Amniotic epithelial cell (primary cell): ENCODE results near the gene NDUFS8.
A peak's percentile ranks its signal among the peaks of the same experiment; 100 is the strongest.
"Not testable (repeated sequence)": the region's sequence is repeated elsewhere in the genome, so short reads cannot be mapped to it uniquely, and the experiment has no call there.

Source experiments
- DNase-seq: peaks from one replicate; pipeline ENCODE4 v3.0.0-alpha.2; 2010; ENCODE audit warnings: low read depth

NDUFS8 gene

GRCh38 chr11:68030318-68031143 is at the start of gene NDUFS8:
Gene NDUFS8, plus strand, starts transcription at chr11:68030681. Its CDS starts 1,471 bp downstream, at chr11:68032152.
- DNase-seq, result peak; percentile 99

GRCh38 chr11:67981226-67981625 is 49.3 kb upstream of the NDUFS8 start:
- DNase-seq, result not testable (repeated sequence)

GRCh38 chr11:67982255-67982857 is 48.1 kb upstream of the NDUFS8 start:
- DNase-seq, result not testable (repeated sequence)

GRCh38 chr11:67983951-67984350 is 46.5 kb upstream of the NDUFS8 start:
- DNase-seq, result no peak

- not testable (repeated sequence) for DNase-seq
Measured at GRCh38 chr11:67985302-67985701, 45.2 kb upstream of the NDUFS8 start.

GRCh38 chr11:67990546-67991346 is 39.7 kb upstream of the NDUFS8 start:
- not testable (repeated sequence) for DNase-seq

GRCh38 chr11:67991347-67992121 is 38.9 kb upstream of the NDUFS8 start:
- DNase-seq, result not testable (repeated sequence)

- not testable (repeated sequence) for DNase-seq
Measured at GRCh38 chr11:67993821-67994220, 36.7 kb upstream of the NDUFS8 start.

GRCh38 chr11:67994387-67994786 is 36.1 kb upstream of the NDUFS8 start:
- not testable (repeated sequence) for DNase-seq

GRCh38 chr11:67995129-67995528 is 35.4 kb upstream of the NDUFS8 start:
- DNase-seq, result not testable (repeated sequence)

- DNase-seq, result not testable (repeated sequence)
Measured at GRCh38 chr11:67995579-67995978, 34.9 kb upstream of the NDUFS8 start.

GRCh38 chr11:67996051-67996450 is 34.4 kb upstream of the NDUFS8 start:
- no peak for DNase-seq

- peak; percentile 68 for DNase-seq
Measured at GRCh38 chr11:67996622-67997474, 33.6 kb upstream of the NDUFS8 start.

GRCh38 chr11:67997475-67997921 is 33.0 kb upstream of the NDUFS8 start:
- DNase-seq, result no peak

GRCh38 chr11:67998150-67999045 is 32.1 kb upstream of the NDUFS8 start:
- no peak for DNase-seq

- no peak for DNase-seq
Measured at GRCh38 chr11:67999201-67999629, 31.3 kb upstream of the NDUFS8 start.

- no peak for DNase-seq
Measured at GRCh38 chr11:67999704-68000103, 30.8 kb upstream of the NDUFS8 start.

GRCh38 chr11:68002575-68002937 is 27.9 kb upstream of the NDUFS8 start:
- no peak for DNase-seq
